Osteoblast (primary cell): ENCODE measurements around the gene SLC43A1. TPM values are rescaled to one million over a fixed set of nuclear protein-coding genes. Genes with fewer than 3 reads are reported as not detected.

Source experiments
- DNase-seq: peaks from one replicate; pipeline ENCODE4 v3.0.0; 2011; ENCODE audit warnings: low spot score, mixed read lengths; ENCODE audit not compliant: insufficient read length; ENCODE audit errors: missing footprints
- H2AFZ ChIP-seq: 2 replicates; pipeline ENCODE4 v1.6.0; 2011; ENCODE audit warnings: mild to moderate bottlenecking, low read length
- H3K27ac ChIP-seq: 2 replicates; pipeline ENCODE4 v1.5.1; 2011; ENCODE audit warnings: mild to moderate bottlenecking, low read depth, low read length, moderate library complexity
- H3K27me3 ChIP-seq: 2 replicates; pipeline ENCODE4 v1.6.0; 2012; ENCODE audit warnings: mild to moderate bottlenecking, control low read depth, inconsistent platforms, low read length, moderate library complexity; ENCODE audit not compliant: insufficient read depth
- H3K36me3 ChIP-seq: 2 replicates; pipeline ENCODE4 v1.5.1; 2011; ENCODE audit warnings: mild to moderate bottlenecking, low read length, control low read depth, moderate library complexity; ENCODE audit not compliant: insufficient read depth
- H3K4me1 ChIP-seq: 2 replicates; pipeline ENCODE4 v1.5.1; 2011; ENCODE audit warnings: mild to moderate bottlenecking, low read length, control low read depth, moderate library complexity; ENCODE audit not compliant: insufficient read depth
- H3K4me2 ChIP-seq: 2 replicates; pipeline ENCODE4 v1.6.0; 2011; ENCODE audit warnings: mild to moderate bottlenecking, low read length; ENCODE audit not compliant: insufficient read depth
- H3K4me3 ChIP-seq: fragments of 200-600 bp; sonication (generic); 3 replicates; pipeline ENCODE4 v1.5.1; 2012; ENCODE audit warnings: mild to moderate bottlenecking, low read length, inconsistent platforms; ENCODE audit not compliant: insufficient read depth
- H3K79me2 ChIP-seq: 2 replicates; pipeline ENCODE4 v1.6.0; 2012; ENCODE audit warnings: mild to moderate bottlenecking, low read length, control low read depth, inconsistent platforms; ENCODE audit not compliant: insufficient read depth
- H3K9me3 ChIP-seq: 2 replicates; pipeline ENCODE4 v1.5.1; 2011; ENCODE audit warnings: low read depth, low read length, control low read depth
- H4K20me1 ChIP-seq: 2 replicates; pipeline ENCODE4 v1.6.0; 2012; ENCODE audit warnings: mild to moderate bottlenecking, low read length, control low read depth; ENCODE audit not compliant: insufficient read depth
- total RNA-seq: library from RNA; depleted of rRNA; stranded (reverse); fragments of >200 nt; gene quantifications from 2 replicates; pipeline ENCODE4 v1.2.3, GENCODE V29; 2012
- TF ChIP-seq, protein P1 (sequence below): IDR thresholded peaks from 2 replicates; pipeline ENCODE4 v1.5.1; 2011; ENCODE audit warnings: mild to moderate bottlenecking, low read depth, low read length, moderate library complexity; ENCODE audit errors: extremely low read depth

Gene SLC43A1
- total RNA-seq, 1 donor = 18.5 TPM

DNA sequence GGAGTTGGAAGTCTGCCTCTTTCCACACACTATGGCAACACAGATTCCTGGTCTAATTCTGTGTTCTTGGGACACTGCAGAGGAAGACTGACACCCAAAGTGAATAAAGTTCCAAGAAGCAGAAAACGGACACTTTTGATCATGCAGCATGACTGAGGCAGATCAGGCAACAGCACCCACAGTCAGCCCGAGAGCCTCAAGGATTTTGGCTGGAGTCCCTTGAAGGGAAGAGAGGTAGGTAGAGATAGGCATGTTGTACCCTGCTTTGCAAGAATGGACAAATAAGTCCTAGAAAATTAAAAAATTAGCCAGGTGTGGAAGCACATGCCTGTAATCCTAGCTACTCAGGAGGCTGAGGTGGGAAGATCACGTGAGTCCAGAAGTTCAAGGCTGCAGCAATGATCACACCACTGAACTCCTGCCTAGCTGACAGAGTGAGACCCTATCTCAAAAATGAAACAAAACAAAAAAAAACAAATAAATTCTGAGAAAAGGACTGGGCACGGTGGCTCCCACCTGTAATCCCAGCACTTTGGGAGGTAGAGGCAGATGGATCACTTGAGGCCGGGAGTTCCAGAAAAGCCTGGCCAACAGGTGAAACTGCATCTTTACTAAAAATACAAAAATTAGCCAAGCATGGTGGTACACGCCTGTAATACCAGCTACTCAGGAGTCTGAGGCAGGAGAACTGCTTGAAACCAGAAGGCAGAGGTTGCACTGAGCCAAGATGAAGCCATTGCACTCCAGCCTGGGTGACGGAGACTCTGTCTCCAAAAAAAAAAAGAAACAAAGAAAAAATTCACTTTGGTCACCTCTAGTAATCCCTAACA, 6.9 kb downstream of the SLC43A1 start:
- H4K20me1 ChIP-seq = no peaks in the 10 kb centered on the region
- no peak overlapping the region for H3K4me3 ChIP-seq
- H3K9me3 ChIP-seq = no peaks in the 10 kb centered on the region
- no peaks in the 10 kb centered on the region for H3K27me3 ChIP-seq
- no peak overlapping the region for H3K4me2 ChIP-seq
- no peak overlapping the region for H2AFZ ChIP-seq
- H3K27ac ChIP-seq = no peak overlapping the region
- no peak for DNase-seq
- no peaks in the 10 kb centered on the region for H3K79me2 ChIP-seq
- TF ChIP-seq, protein P1, sequence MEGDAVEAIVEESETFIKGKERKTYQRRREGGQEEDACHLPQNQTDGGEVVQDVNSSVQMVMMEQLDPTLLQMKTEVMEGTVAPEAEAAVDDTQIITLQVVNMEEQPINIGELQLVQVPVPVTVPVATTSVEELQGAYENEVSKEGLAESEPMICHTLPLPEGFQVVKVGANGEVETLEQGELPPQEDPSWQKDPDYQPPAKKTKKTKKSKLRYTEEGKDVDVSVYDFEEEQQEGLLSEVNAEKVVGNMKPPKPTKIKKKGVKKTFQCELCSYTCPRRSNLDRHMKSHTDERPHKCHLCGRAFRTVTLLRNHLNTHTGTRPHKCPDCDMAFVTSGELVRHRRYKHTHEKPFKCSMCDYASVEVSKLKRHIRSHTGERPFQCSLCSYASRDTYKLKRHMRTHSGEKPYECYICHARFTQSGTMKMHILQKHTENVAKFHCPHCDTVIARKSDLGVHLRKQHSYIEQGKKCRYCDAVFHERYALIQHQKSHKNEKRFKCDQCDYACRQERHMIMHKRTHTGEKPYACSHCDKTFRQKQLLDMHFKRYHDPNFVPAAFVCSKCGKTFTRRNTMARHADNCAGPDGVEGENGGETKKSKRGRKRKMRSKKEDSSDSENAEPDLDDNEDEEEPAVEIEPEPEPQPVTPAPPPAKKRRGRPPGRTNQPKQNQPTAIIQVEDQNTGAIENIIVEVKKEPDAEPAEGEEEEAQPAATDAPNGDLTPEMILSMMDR = no peak
- H3K4me1 ChIP-seq = no peaks in the 10 kb centered on the region
- no peaks in the 10 kb centered on the region for H3K36me3 ChIP-seq

DNA sequence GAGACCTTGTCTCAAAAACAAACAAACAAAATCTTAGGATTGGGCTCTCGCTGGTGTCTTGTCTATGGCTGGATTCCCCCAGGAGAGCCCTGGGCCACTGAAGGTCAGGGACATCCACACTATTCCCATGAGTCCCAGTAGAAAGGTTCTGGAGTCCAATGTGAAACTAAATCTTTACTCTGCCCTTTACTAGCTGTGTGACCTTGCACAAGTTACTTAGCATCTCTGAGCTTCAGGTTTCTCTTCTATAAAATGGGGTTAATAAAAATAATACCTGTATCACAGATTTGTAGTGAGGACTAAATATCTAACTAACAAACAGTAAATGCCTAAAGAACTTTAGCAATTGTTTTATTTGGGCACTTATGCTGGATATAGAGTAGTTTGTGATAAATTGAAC, 9.0 kb downstream of the SLC43A1 start:
- Histone ChIP-seq H4K20me1 (no peaks in the 10 kb centered on the region), H3K9me3 (no peaks in the 10 kb centered on the region), H3K4me3 (no peak overlapping the region), H3K36me3 (no peaks in the 10 kb centered on the region), H3K27me3 (no peaks in the 10 kb centered on the region), H3K4me1 (no peaks in the 10 kb centered on the region), H3K4me2 (no peak overlapping the region), H3K79me2 (no peaks in the 10 kb centered on the region), H3K27ac (no peak overlapping the region), H2AFZ (no peak overlapping the region)
- TF ChIP-seq, protein P1 = no peak
- DNase-seq = no peak

DNA sequence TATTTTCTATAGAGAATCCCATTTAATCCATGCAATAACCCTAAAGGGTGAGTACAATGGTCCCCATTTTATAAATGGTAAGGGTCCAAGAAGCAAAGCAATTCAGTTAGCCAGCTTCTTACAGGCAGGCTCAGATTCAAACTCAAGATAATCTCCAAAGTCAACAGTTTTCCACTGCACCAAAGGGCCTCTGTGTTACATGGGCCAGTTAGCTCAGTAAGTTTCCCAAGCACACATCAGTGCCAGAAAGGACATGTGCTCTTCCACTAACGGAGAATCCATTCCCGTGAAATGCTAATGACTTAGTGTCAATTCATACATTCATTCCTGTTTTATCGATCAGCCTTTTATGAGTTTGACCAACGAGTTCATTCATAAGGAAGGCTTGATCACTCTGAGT, 11.0 kb downstream of the SLC43A1 start:
- Histone ChIP-seq H2AFZ (no peak overlapping the region), H3K79me2 (no peaks in the 10 kb centered on the region), H3K36me3 (no peaks in the 10 kb centered on the region), H3K4me1 (peaks cover 5% of the 10 kb centered on the region), H3K27ac (no peak overlapping the region), H3K4me2 (no peak overlapping the region), H3K9me3 (no peaks in the 10 kb centered on the region), H4K20me1 (no peaks in the 10 kb centered on the region), H3K27me3 (no peaks in the 10 kb centered on the region), H3K4me3 (no peak overlapping the region)
- DNase-seq = no peak
- TF ChIP-seq, protein P1 = no peak

DNA sequence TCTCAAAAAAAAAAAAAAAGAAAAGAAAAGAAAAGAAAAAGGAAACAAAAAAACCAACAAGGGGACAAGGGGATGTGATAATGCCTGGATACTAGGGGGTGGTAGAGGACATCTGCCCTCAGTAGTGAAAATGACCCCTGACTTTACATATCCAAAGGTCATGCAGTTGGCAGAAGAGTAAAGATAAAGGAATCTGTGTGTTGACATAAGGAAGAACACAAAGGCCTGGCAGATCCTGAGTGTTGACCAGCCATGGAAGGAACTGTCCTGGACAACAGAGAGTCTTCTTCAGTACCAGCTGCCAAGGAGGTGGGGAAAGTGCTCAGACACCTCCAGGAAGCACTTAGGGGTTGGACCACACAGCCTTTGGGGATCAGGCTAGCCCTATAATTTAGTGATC, 12.6 kb downstream of the SLC43A1 start:
- Histone ChIP-seq H3K4me2 (no peak overlapping the region), H3K4me1 (peaks cover 9% of the 10 kb centered on the region), H3K36me3 (no peaks in the 10 kb centered on the region), H3K4me3 (no peak overlapping the region), H3K9me3 (no peaks in the 10 kb centered on the region), H3K27me3 (no peaks in the 10 kb centered on the region), H2AFZ (no peak overlapping the region), H4K20me1 (no peaks in the 10 kb centered on the region), H3K27ac (no peak overlapping the region), H3K79me2 (no peaks in the 10 kb centered on the region)
- TF ChIP-seq, protein P1 = no peak
- peak; percentile 78 for DNase-seq
